ENCODE results near the gene TTC31.

Gene TTC31

GRCh38 chr2:74527741-74528140, 44.9 kb downstream of the TTC31 start:
- DNase-seq: no peak

GRCh38 chr2:74528600-74529356, 45.9 kb downstream of the TTC31 start:
- no peak for DNase-seq

GRCh38 chr2:74529357-74530238, 46.7 kb downstream of the TTC31 start, which contains the start of the genes AUP1 and HTRA2:
AUP1 (minus strand) TSS chr2:74529706; CDS start chr2:74529629, 77 bp downstream.
HTRA2 (plus strand) TSS chr2:74529933; CDS start chr2:74530007, 74 bp downstream.
- peak; percentile 99 for DNase-seq

- DNase-seq: no peak
Observed at GRCh38 chr2:74530239-74531187, 47.6 kb downstream of the TTC31 start.

GRCh38 chr2:74531666-74532065, 48.8 kb downstream of the TTC31 start:
- DNase-seq: no peak

GRCh38 chr2:74532222-74532621, 49.3 kb downstream of the TTC31 start:
- no peak for DNase-seq

- no peak for DNase-seq
Observed at GRCh38 chr2:74533464-74533863, 50.6 kb downstream of the TTC31 start.

- no peak for DNase-seq
Observed at GRCh38 chr2:74534411-74534810, 51.5 kb downstream of the TTC31 start.

GRCh38 chr2:74535440-74535965, 52.6 kb downstream of the TTC31 start:
- DNase-seq: no peak

GRCh38 chr2:74536166-74536950, 53.5 kb downstream of the TTC31 start:
- DNase-seq: no peak

GRCh38 chr2:74537140-74537539, 54.3 kb downstream of the TTC31 start:
- DNase-seq: no peak

- DNase-seq: no peak
Observed at GRCh38 chr2:74538881-74539339, 56.0 kb downstream of the TTC31 start.

- DNase-seq: no peak
Observed at GRCh38 chr2:74540291-74540690, 57.4 kb downstream of the TTC31 start.

- no peak for DNase-seq
Observed at GRCh38 chr2:74542978-74543377, 60.1 kb downstream of the TTC31 start.

All from NCI-H2081 (cell line).